ENCODE data around the gene ADGRG4.

Gene ADGRG4

GRCh38 chrX:136453114-136453513 lies 152.4 kb downstream of the ADGRG4 start:
- no peak for TF ChIP-seq CTCF (IDR thresholded peaks at IDR 0.05)
- Histone ChIP-seq H3K4me2 (ENCODE audit: low read length) (no peak overlapping the region), H3K79me2 (no peaks in the 10 kb centered on the region)

GRCh38 chrX:136453771-136454170 lies 153.0 kb downstream of the ADGRG4 start:
- Histone ChIP-seq H3K4me1 (no peaks in the 10 kb centered on the region), H3K36me3 (ENCODE audit: control insufficient read depth, insufficient read depth, low read length) (no peaks in the 10 kb centered on the region), H3K4me3 (ENCODE audit: low read depth, low read length) (no peak overlapping the region), H2AFZ (no peak overlapping the region), H3K9me3 (ENCODE audit: control insufficient read depth, low read length) (no peaks in the 10 kb centered on the region), H3K27ac (no peak overlapping the region), H3K79me2 (no peaks in the 10 kb centered on the region), H3K27me3 (ENCODE audit: control insufficient read depth, insufficient read depth, low read length) (no peaks in the 10 kb centered on the region), H3K9ac (no peak overlapping the region), H3K4me2 (ENCODE audit: low read length) (no peak overlapping the region)
- TF ChIP-seq CTCF (IDR thresholded peaks at IDR 0.05) = no peak

More at GRCh38 chrX:136453114-136453513, 152.4 kb downstream of the ADGRG4 start:
- no peaks in the 10 kb centered on the region for H3K4me1 ChIP-seq
- H3K9ac ChIP-seq = no peak overlapping the region
- no peaks in the 10 kb centered on the region for H3K27me3 ChIP-seq (ENCODE audit: control insufficient read depth, insufficient read depth, low read length)
- H2AFZ ChIP-seq = no peak overlapping the region
- H3K4me3 ChIP-seq (ENCODE audit: low read depth, low read length) = no peak overlapping the region
- H3K9me3 ChIP-seq (ENCODE audit: control insufficient read depth, low read length) = no peaks in the 10 kb centered on the region
- no peak overlapping the region for H3K27ac ChIP-seq
- no peaks in the 10 kb centered on the region for H3K36me3 ChIP-seq (ENCODE audit: control insufficient read depth, insufficient read depth, low read length)

GRCh38 chrX:136456133-136456532 lies 155.4 kb downstream of the ADGRG4 start:
- TF ChIP-seq CTCF (IDR thresholded peaks at IDR 0.05) = no peak
- no peaks in the 10 kb centered on the region for H3K4me1 ChIP-seq
- H3K9me3 ChIP-seq (ENCODE audit: control insufficient read depth, low read length) = no peaks in the 10 kb centered on the region
- no peak overlapping the region for H3K4me2 ChIP-seq (ENCODE audit: low read length)
- no peak overlapping the region for H2AFZ ChIP-seq
- H3K9ac ChIP-seq = no peak overlapping the region
- no peaks in the 10 kb centered on the region for H3K27me3 ChIP-seq (ENCODE audit: control insufficient read depth, insufficient read depth, low read length)
- no peaks in the 10 kb centered on the region for H3K36me3 ChIP-seq (ENCODE audit: control insufficient read depth, insufficient read depth, low read length)
- no peak overlapping the region for H3K27ac ChIP-seq
- no peaks in the 10 kb centered on the region for H3K79me2 ChIP-seq
- H3K4me3 ChIP-seq (ENCODE audit: low read depth, low read length) = no peak overlapping the region

GRCh38 chrX:136457303-136457917 lies 156.6 kb downstream of the ADGRG4 start:
- no peak overlapping the region for H3K9ac ChIP-seq
- H3K9me3 ChIP-seq (ENCODE audit: control insufficient read depth, low read length) = no peaks in the 10 kb centered on the region
- H3K4me1 ChIP-seq = no peaks in the 10 kb centered on the region
- H3K79me2 ChIP-seq = no peaks in the 10 kb centered on the region
- no peaks in the 10 kb centered on the region for H3K36me3 ChIP-seq (ENCODE audit: control insufficient read depth, insufficient read depth, low read length)
- H3K4me3 ChIP-seq (ENCODE audit: low read depth, low read length) = no peak overlapping the region
- no peak for TF ChIP-seq CTCF (IDR thresholded peaks at IDR 0.05)
- no peaks in the 10 kb centered on the region for H3K27me3 ChIP-seq (ENCODE audit: control insufficient read depth, insufficient read depth, low read length)
- no peak overlapping the region for H3K27ac ChIP-seq
- H2AFZ ChIP-seq = no peak overlapping the region
- H3K4me2 ChIP-seq (ENCODE audit: low read length) = no peak overlapping the region

- Histone ChIP-seq H3K27me3 (ENCODE audit: control insufficient read depth, insufficient read depth, low read length) (no peaks in the 10 kb centered on the region), H3K4me1 (no peaks in the 10 kb centered on the region), H3K79me2 (no peaks in the 10 kb centered on the region), H3K36me3 (ENCODE audit: control insufficient read depth, insufficient read depth, low read length) (no peaks in the 10 kb centered on the region), H2AFZ (no peak overlapping the region), H3K9me3 (ENCODE audit: control insufficient read depth, low read length) (no peaks in the 10 kb centered on the region), H3K4me2 (ENCODE audit: low read length) (no peak overlapping the region), H3K9ac (no peak overlapping the region), H3K27ac (no peak overlapping the region), H3K4me3 (ENCODE audit: low read depth, low read length) (no peak overlapping the region)
- no peak for TF ChIP-seq CTCF (IDR thresholded peaks at IDR 0.05)
Observed at GRCh38 chrX:136464589-136464988, 163.8 kb downstream of the ADGRG4 start.
